HL-60 (cell line): ENCODE measurements around the gene THYN1.

ENCODE experiments used
- GABPA ChIP-seq: IDR thresholded peaks from 2 replicates; pipeline ENCODE4 v1.6.1; 2012; ENCODE audit warnings: low read depth
- POLR2AphosphoS5 ChIP-seq: IDR thresholded peaks from 2 replicates; pipeline ENCODE4 v1.6.1; 2012; ENCODE audit warnings: low read depth
- SPI1 ChIP-seq: IDR thresholded peaks from 2 replicates; pipeline ENCODE4 v1.6.1; 2012; ENCODE audit warnings: low read depth, mild to moderate bottlenecking, borderline replicate concordance
- TF ChIP-seq, protein P1 (sequence below): IDR thresholded peaks from one replicate; pipeline ENCODE4 v1.5.1; 2011; ENCODE audit warnings: low read length, control low read depth, inconsistent platforms; ENCODE audit not compliant: insufficient read depth
- TF ChIP-seq, protein P2 (sequence below): IDR thresholded peaks from 2 replicates; pipeline ENCODE4 v1.6.1; 2012; ENCODE audit warnings: low read depth; ENCODE audit not compliant: insufficient replicate concordance

DNA sequence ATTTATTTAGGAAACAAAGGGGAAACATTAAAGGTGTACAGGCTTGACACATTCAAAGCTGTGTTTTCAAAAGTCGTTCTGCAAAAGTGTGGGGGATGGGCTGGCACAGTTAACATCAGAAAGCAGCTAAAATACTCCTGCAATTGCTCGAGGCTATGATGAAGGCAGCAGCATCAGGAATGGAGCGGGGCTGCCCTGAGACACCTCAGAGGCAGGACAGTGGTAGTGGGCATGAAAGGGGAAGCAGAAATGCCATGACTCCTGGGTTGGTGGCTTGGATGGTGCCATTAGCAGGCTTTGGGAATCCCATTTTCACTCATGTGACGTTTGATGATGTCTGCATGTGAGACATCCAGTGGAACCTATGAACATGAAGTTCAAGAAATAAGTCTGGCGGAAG, 30.0 kb downstream of the THYN1 start:
- TF ChIP-seq, protein P1, sequence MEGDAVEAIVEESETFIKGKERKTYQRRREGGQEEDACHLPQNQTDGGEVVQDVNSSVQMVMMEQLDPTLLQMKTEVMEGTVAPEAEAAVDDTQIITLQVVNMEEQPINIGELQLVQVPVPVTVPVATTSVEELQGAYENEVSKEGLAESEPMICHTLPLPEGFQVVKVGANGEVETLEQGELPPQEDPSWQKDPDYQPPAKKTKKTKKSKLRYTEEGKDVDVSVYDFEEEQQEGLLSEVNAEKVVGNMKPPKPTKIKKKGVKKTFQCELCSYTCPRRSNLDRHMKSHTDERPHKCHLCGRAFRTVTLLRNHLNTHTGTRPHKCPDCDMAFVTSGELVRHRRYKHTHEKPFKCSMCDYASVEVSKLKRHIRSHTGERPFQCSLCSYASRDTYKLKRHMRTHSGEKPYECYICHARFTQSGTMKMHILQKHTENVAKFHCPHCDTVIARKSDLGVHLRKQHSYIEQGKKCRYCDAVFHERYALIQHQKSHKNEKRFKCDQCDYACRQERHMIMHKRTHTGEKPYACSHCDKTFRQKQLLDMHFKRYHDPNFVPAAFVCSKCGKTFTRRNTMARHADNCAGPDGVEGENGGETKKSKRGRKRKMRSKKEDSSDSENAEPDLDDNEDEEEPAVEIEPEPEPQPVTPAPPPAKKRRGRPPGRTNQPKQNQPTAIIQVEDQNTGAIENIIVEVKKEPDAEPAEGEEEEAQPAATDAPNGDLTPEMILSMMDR, result no peak
- TF ChIP-seq GABPA (no peak), POLR2AphosphoS5 (no peak), SPI1 (no peak)
- TF ChIP-seq, protein P2, sequence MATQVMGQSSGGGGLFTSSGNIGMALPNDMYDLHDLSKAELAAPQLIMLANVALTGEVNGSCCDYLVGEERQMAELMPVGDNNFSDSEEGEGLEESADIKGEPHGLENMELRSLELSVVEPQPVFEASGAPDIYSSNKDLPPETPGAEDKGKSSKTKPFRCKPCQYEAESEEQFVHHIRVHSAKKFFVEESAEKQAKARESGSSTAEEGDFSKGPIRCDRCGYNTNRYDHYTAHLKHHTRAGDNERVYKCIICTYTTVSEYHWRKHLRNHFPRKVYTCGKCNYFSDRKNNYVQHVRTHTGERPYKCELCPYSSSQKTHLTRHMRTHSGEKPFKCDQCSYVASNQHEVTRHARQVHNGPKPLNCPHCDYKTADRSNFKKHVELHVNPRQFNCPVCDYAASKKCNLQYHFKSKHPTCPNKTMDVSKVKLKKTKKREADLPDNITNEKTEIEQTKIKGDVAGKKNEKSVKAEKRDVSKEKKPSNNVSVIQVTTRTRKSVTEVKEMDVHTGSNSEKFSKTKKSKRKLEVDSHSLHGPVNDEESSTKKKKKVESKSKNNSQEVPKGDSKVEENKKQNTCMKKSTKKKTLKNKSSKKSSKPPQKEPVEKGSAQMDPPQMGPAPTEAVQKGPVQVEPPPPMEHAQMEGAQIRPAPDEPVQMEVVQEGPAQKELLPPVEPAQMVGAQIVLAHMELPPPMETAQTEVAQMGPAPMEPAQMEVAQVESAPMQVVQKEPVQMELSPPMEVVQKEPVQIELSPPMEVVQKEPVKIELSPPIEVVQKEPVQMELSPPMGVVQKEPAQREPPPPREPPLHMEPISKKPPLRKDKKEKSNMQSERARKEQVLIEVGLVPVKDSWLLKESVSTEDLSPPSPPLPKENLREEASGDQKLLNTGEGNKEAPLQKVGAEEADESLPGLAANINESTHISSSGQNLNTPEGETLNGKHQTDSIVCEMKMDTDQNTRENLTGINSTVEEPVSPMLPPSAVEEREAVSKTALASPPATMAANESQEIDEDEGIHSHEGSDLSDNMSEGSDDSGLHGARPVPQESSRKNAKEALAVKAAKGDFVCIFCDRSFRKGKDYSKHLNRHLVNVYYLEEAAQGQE, result no peak
